ENCODE results near the gene SLC25A27.

DNA sequence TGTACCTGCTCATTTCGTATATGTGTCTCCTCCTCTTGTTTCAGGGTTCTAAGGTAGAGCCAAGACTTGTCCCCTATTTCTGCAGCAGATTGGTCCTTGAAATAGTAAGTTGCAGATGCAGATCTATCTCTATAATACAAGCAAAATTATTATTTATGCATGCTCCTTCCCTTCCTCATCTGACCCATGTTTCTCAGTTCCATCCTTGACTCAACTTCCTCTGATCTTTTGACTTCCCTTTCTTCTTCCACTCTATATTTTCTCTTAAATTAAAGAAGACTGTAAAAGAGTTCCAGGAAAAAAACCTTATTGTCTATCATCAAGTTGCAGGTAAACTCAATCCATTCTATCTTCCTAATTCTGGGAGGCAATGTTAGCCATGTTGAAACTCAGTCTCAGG lies 58.7 kb downstream of the SLC25A27 start:
- no peak for TF ChIP-seq POLR2A (IDR thresholded peaks at IDR 0.05; ENCODE audit: low read length)
- TF ChIP-seq, protein P1, sequence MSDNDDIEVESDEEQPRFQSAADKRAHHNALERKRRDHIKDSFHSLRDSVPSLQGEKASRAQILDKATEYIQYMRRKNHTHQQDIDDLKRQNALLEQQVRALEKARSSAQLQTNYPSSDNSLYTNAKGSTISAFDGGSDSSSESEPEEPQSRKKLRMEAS (IDR thresholded peaks at IDR 0.05) = no peak
- no peak for TF ChIP-seq EHMT2 (IDR thresholded peaks at IDR 0.05; ENCODE audit: low read depth)
- TF ChIP-seq, protein P2, sequence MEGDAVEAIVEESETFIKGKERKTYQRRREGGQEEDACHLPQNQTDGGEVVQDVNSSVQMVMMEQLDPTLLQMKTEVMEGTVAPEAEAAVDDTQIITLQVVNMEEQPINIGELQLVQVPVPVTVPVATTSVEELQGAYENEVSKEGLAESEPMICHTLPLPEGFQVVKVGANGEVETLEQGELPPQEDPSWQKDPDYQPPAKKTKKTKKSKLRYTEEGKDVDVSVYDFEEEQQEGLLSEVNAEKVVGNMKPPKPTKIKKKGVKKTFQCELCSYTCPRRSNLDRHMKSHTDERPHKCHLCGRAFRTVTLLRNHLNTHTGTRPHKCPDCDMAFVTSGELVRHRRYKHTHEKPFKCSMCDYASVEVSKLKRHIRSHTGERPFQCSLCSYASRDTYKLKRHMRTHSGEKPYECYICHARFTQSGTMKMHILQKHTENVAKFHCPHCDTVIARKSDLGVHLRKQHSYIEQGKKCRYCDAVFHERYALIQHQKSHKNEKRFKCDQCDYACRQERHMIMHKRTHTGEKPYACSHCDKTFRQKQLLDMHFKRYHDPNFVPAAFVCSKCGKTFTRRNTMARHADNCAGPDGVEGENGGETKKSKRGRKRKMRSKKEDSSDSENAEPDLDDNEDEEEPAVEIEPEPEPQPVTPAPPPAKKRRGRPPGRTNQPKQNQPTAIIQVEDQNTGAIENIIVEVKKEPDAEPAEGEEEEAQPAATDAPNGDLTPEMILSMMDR (IDR thresholded peaks at IDR 0.05) = no peak
- no peak for TF ChIP-seq SREBF2 (IDR thresholded peaks at IDR 0.05)
- TF ChIP-seq, protein P3, sequence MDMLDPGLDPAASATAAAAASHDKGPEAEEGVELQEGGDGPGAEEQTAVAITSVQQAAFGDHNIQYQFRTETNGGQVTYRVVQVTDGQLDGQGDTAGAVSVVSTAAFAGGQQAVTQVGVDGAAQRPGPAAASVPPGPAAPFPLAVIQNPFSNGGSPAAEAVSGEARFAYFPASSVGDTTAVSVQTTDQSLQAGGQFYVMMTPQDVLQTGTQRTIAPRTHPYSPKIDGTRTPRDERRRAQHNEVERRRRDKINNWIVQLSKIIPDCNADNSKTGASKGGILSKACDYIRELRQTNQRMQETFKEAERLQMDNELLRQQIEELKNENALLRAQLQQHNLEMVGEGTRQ (IDR thresholded peaks at IDR 0.05) = no peak
- TF ChIP-seq EP300 (IDR thresholded peaks at IDR 0.05) = no peak
- TF ChIP-seq RAD21 (conservative IDR thresholded peaks at IDR 0.05 in 1 of 2, IDR thresholded peaks at IDR 0.05 in 1 of 2) = no peak
- TF ChIP-seq RFX5 (IDR thresholded peaks at IDR 0.05) = no peak
- TF ChIP-seq POLR2AphosphoS2 (conservative IDR thresholded peaks at IDR 0.05; ENCODE audit: low read length) = no peak
- TF ChIP-seq NPAS2 (CRISPR knock-in tag; IDR thresholded peaks at IDR 0.05; ENCODE audit: borderline replicate concordance) = no peak
- TF ChIP-seq JUNB (IDR thresholded peaks at IDR 0.05) = no peak
